Measurements from ENCODE around the gene ARFGAP1. TPM values are rescaled to one million over a fixed set of nuclear protein-coding genes. Genes with fewer than 3 reads are reported as not detected.

ARFGAP1 gene
- total and polyA plus RNA-seq, 10 of the 15 experiments (the other 5 are each of a cell fraction or from before 2014, with no cell fraction given), result 0.45 to 79.9 (median 30.8) TPM

DNA sequence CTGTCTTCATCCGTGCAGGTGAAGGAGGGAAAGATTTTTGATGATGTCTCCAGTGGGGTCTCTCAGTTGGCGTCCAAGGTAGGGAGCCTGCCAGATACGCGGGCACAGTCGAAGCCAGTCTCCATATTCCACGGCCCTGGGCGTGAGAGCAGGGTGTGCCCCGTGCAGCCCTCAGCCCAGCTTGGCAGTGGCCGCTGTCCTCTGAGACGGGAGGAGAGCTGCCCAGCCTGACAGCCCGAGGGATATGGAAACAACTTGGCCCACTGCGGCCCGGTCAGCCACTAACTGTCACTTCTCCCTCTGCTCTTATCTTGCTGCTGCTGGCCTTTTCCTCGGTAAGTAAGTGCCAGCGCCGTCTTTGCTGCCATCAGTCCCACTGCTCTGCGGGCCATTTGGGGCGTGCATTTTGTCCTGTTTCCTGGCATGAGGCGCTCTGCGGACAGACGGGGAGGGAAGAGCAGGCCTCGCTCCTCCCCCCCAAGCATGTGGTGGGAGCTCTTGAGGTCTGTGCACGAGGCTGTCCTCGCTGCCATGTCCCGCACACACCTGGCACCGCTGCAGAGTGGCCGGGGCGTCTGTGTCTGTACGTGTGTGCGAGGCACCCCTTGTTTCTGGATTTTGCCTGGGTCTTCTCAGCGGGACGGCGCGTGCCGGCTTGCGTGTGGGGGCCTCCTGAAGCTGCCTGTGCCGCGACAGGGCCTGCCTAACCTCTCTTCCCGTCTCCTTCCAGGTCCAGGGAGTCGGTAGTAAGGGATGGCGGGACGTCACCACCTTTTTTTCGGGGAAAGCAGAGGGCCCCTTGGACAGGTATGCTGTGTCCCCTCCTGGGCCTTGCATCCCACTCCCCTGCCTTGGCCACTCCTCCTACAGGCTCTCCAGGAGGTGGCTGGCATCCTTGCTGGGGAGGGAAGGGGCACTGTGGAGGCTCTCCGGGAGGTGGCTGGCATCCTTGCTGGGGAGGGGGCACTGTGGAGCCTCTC, 13.3 kb downstream of the ARFGAP1 start:
- in situ Hi-C loops (cut with MboI) (no loop called here), intact Hi-C loops (cut with micrococcal nuclease; ENCODE audit: unreplicated experiment) (no loop called here)
- no TSS peak for BruUV-seq (replicated peaks)
- ATAC-seq (no peak), DNase-seq (ENCODE audit: low read depth, low spot score) (no peak), FAIRE-seq (no peak)
- CTCF ChIA-PET, result no interaction called here
- POLR2A ChIA-PET, result no interaction called here
- Histone ChIP-seq H3K27ac (ENCODE audit: control insufficient read depth, insufficient read depth) (no peak overlapping the region), H2AFZ (ENCODE audit: control insufficient read depth, low read depth, low read length) (no peak overlapping the region), H3K4me2 (ENCODE audit: control insufficient read depth, insufficient read depth) (no peak overlapping the region), H3K27me3 (replicated peaks in 1 of 2; ENCODE audit: control insufficient read depth in 2 of 2, insufficient read depth in 2 of 2, low read length in 1 of 2) (no peaks in the 10 kb centered on the region), H3K9ac (ENCODE audit: control insufficient read depth, insufficient read depth, low read length) (no peak overlapping the region), H3K79me2 (ENCODE audit: control insufficient read depth, insufficient read depth, low read length) (no peaks in the 10 kb centered on the region), H3K9me3 (replicated peaks; ENCODE audit: control insufficient read depth, insufficient read depth, low read length) (no peaks in the 10 kb centered on the region), H3K36me3 (ENCODE audit: control insufficient read depth in 2 of 2, insufficient read depth in 2 of 2, low read length in 1 of 2) (peaks cover 6 to 16% of the 10 kb centered on the region in 2 experiments), H3K4me3 (no peak overlapping the region), H3K4me1 (ENCODE audit: control insufficient read depth, insufficient read depth, low read length) (no peaks in the 10 kb centered on the region), H4K20me1 (ENCODE audit: control insufficient read depth, insufficient read depth) (no peaks in the 10 kb centered on the region)
- WGBS (ENCODE audit: insufficient coverage, insufficient replicate concordance, low lambda C conversion rate, missing lambda C conversion rate), result 93% methylated on average over 41 of the region's 44 CpGs
- RAD21 ChIA-PET (ENCODE audit: unreplicated experiment), result no interaction called here
- SMC1A ChIA-PET (ENCODE audit: uncharacterized antibody, unreplicated experiment), result no interaction called here
- TF ChIP-seq, protein P1, sequence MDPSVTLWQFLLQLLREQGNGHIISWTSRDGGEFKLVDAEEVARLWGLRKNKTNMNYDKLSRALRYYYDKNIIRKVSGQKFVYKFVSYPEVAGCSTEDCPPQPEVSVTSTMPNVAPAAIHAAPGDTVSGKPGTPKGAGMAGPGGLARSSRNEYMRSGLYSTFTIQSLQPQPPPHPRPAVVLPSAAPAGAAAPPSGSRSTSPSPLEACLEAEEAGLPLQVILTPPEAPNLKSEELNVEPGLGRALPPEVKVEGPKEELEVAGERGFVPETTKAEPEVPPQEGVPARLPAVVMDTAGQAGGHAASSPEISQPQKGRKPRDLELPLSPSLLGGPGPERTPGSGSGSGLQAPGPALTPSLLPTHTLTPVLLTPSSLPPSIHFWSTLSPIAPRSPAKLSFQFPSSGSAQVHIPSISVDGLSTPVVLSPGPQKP (IDR thresholded peaks at IDR 0.05; ENCODE audit: low read depth, low read length), result no peak
- no peak for TF ChIP-seq GABPA (IDR thresholded peaks at IDR 0.05; ENCODE audit: low read depth)
- peak; percentile 31; the same call in 1 of the 2 replicates for TF ChIP-seq POLR2A (IDR thresholded peaks at IDR 0.05; ENCODE audit: low read depth, low read length)
- TF ChIP-seq MEF2A (IDR thresholded peaks at IDR 0.05; ENCODE audit: insufficient read depth, low read depth, low read length), result no peak

All from GM12878 (cell line).